IPS DF 4.7 (cell line): Measurements from ENCODE around the gene PLA2G4F.

Source experiments
- DNase-seq: peaks from one replicate; pipeline ENCODE4 v3.0.0-alpha.2; 2013; ENCODE audit warnings: low spot score; ENCODE audit errors: extremely low read depth

Gene PLA2G4F

GRCh38 chr15:42163947-42164550, 7.6 kb upstream of the PLA2G4F start:
- DNase-seq = no peak

- no peak for DNase-seq
Measured at GRCh38 chr15:42163291-42163690, 6.9 kb upstream of the PLA2G4F start.

GRCh38 chr15:42160136-42160535, 3.7 kb upstream of the PLA2G4F start:
- no peak for DNase-seq

GRCh38 chr15:42159381-42160015, 3.1 kb upstream of the PLA2G4F start:
- no peak for DNase-seq

GRCh38 chr15:42158941-42159340, 2.5 kb upstream of the PLA2G4F start:
- DNase-seq = no peak

GRCh38 chr15:42157981-42158765, 1.7 kb upstream of the PLA2G4F start:
- no peak for DNase-seq

GRCh38 chr15:42157381-42157780, 945 bp upstream of the PLA2G4F start:
- DNase-seq = no peak

GRCh38 chr15:42155546-42156242, 742 bp downstream of the PLA2G4F start:
- DNase-seq = no peak

GRCh38 chr15:42154956-42155355, 1.5 kb downstream of the PLA2G4F start:
- DNase-seq = no peak

GRCh38 chr15:42154212-42154941, 2.1 kb downstream of the PLA2G4F start:
- no peak for DNase-seq

- no peak for DNase-seq
Measured at GRCh38 chr15:42153874-42154211, 2.6 kb downstream of the PLA2G4F start.

- DNase-seq = no peak
Measured at GRCh38 chr15:42152921-42153698, 3.3 kb downstream of the PLA2G4F start.

GRCh38 chr15:42152196-42152920, 4.1 kb downstream of the PLA2G4F start:
- no peak for DNase-seq

GRCh38 chr15:42151736-42152135, 4.7 kb downstream of the PLA2G4F start:
- DNase-seq = no peak

GRCh38 chr15:42151141-42151561, 5.3 kb downstream of the PLA2G4F start:
- no peak for DNase-seq

GRCh38 chr15:42150219-42150970, 6.0 kb downstream of the PLA2G4F start:
- no peak for DNase-seq

- no peak for DNase-seq
Measured at GRCh38 chr15:42149493-42150218, 6.8 kb downstream of the PLA2G4F start.

GRCh38 chr15:42148808-42149492, 7.5 kb downstream of the PLA2G4F start:
- DNase-seq = no peak
